ENCODE results near the gene TANC2.

DNA sequence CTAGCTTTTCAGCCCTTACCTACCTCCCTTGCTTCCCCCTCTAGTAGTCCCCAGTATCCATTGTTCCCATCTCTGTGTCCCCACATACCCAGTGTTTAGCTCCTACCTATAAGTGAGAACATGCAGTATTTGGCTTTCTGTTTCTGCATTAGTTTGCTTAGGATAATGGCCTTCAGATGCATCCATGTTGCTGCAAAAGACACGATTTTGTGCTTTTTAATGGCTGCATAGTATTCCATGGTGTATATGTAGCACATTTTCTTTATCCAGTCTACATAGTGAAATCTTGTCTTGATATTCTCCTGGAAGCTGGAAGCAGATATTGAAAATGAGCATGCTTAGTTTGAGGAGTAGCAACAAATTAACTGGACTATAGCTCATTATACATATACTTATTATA is 45.7 kb upstream of the TANC2 start:
- TF ChIP-seq, protein P1, sequence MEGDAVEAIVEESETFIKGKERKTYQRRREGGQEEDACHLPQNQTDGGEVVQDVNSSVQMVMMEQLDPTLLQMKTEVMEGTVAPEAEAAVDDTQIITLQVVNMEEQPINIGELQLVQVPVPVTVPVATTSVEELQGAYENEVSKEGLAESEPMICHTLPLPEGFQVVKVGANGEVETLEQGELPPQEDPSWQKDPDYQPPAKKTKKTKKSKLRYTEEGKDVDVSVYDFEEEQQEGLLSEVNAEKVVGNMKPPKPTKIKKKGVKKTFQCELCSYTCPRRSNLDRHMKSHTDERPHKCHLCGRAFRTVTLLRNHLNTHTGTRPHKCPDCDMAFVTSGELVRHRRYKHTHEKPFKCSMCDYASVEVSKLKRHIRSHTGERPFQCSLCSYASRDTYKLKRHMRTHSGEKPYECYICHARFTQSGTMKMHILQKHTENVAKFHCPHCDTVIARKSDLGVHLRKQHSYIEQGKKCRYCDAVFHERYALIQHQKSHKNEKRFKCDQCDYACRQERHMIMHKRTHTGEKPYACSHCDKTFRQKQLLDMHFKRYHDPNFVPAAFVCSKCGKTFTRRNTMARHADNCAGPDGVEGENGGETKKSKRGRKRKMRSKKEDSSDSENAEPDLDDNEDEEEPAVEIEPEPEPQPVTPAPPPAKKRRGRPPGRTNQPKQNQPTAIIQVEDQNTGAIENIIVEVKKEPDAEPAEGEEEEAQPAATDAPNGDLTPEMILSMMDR (IDR thresholded peaks at IDR 0.05): no peak
- TF ChIP-seq EP300 (IDR thresholded peaks at IDR 0.05): no peak
- TF ChIP-seq POLR2A (IDR thresholded peaks at IDR 0.05; ENCODE audit: low read depth): no peak
- no peak for TF ChIP-seq POLR2AphosphoS5 (IDR thresholded peaks at IDR 0.05)
